Urinary bladder (tissue), 4 donors: Measurements from ENCODE around the gene URB2. TPM values are rescaled to one million over a fixed set of nuclear protein-coding genes. Genes with fewer than 3 reads are reported as not detected.
"Not testable (repeated sequence)": the region's sequence is repeated elsewhere in the genome, so short reads cannot be mapped to it uniquely, and the experiment has no call there.

ENCODE experiments used
- DNase-seq: peaks from one replicate; pipeline ENCODE4 v3.0.0-alpha.2; 2015; ENCODE audit errors: extremely low spot score
- H3K27ac ChIP-seq: one replicate; pipeline ENCODE4 v1.5.1; 2013; ENCODE audit warnings: low read depth, mild to moderate bottlenecking, moderate library complexity
- H3K36me3 ChIP-seq: one replicate; pipeline ENCODE4 v1.6.1; 2013; ENCODE audit warnings: mild to moderate bottlenecking, moderate library complexity; ENCODE audit not compliant: insufficient read depth
- H3K4me1 ChIP-seq: one replicate; pipeline ENCODE4 v1.6.1; 2013; ENCODE audit warnings: mild to moderate bottlenecking, moderate library complexity; ENCODE audit not compliant: insufficient read depth
- H3K4me3 ChIP-seq: one replicate; pipeline ENCODE4 v1.5.1; 2013; ENCODE audit warnings: low read depth, low read length
- WGBS: extraction: QIAGEN DNeasy Blood & Tissue Kit; methylation state at CpG from one replicate; pipeline ENCODE4 v1.1.7; 2013; 5-methylcytosine and 5-hydroxymethylcytosine counted together
- polyA plus RNA-seq: library from polyadenylated mRNA; stranded (reverse); fragments of 200-250 nt; gene quantifications from one replicate; pipeline ENCODE4 v1.2.3, GENCODE V29; 2013
- total RNA-seq: library from RNA; depleted of rRNA; stranded (reverse); fragments of >200 nt; gene quantifications from one replicate; pipeline ENCODE4 v1.2.3, GENCODE V29; 2014
- donor health status: healthy with polysubstance abuse.
- donor health status: healthy.

The URB2 gene
- total and polyA plus RNA-seq, 2 donors: 4.0 to 8.0 TPM

DNA sequence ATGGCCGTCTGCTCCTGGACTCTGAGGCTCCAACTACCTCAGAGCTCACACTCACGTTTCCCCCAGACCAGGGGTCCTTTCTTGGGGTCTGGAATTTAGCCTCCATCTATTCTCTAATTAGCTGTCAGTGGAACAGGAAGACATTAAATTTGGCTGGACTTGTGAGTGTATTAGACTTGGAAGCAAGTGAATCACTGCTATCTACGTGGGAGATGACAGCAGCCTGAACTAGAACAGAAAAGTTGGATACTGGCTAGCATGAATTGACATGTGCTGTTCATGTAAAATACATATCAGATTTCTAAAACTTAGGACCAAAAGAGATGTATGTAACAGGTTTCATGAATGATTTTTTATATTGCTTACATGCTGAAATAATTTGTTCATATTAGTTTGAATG, 28.2 kb upstream of the URB2 start:
- Histone ChIP-seq H3K27ac (peak overlapping the region; percentile 42), H3K36me3 (peaks cover 5% of the 10 kb centered on the region), H3K4me1 (no peaks in the 10 kb centered on the region), H3K4me3 (no peak overlapping the region)
- no peak for DNase-seq
- WGBS: 47% methylated on average over 3 of the region's 3 CpGs

DNA sequence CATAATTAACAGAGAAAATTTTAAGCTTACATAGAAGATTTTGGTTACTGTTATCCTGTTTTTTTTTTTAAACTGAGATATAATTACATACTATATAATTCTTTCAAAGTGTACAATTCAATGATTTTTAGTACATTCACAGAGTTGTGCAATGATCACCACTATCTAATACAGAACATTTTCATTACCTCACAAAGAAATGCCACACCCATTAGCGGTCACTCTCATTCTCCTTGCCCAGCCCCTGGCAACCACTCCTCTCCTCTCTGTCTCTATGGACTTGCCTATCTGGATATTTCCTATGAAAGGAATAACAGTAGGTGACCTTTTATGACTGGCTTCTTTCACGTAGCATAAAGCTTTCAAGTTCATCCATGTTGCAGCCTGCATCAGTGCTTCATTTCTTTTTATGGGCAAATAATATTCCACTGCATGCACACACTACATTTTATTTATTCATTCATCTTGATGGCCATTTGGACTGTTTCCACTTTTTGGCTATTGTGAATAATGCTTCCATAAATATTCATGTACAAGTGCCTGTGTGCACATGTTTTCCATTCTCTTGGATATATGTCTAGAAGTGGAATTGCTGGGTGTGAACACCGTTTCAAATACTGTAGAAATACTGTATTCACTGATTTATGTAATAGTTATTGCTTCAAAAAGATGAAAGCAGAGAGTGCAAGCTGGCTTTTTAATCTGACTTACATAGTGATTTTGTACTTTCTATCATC, 26.7 kb upstream of the URB2 start:
- no peaks in the 10 kb centered on the region for H3K4me1 ChIP-seq
- H3K36me3 ChIP-seq: peaks cover 3% of the 10 kb centered on the region

DNA sequence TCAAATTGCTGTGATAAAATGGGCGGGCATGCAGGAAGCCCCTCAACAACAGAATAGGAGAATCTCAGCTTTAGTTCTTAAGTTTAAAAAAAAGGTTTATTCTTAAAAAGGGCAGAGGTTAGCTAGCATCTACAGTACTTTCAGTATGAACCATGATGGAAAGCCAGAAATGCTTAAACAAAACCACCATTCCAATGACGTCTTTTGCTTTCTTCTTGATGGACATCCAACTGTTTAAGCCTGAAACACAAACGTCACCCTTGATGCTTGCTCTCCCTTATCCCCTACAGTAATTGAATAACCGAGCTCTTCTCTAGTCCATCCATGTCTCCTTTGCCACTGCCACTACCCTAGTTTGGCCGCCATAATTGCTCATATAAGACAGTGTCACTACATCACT, 25.8 kb upstream of the URB2 start:
- DNase-seq: no peak
- H3K4me1 ChIP-seq: no peaks in the 10 kb centered on the region
- H3K27ac ChIP-seq: no peak overlapping the region
- 92% methylated on average over 5 of the region's 5 CpGs for WGBS
- peaks cover 2% of the 10 kb centered on the region for H3K36me3 ChIP-seq
- H3K4me3 ChIP-seq: no peak overlapping the region

More for the DNA sequence above, 26.7 kb upstream of the URB2 start:
- WGBS: 87% methylated on average over 3 of the region's 3 CpGs
- Histone ChIP-seq H3K4me3 (no peak overlapping the region), H3K27ac (no peak overlapping the region)
- no peak for DNase-seq

DNA sequence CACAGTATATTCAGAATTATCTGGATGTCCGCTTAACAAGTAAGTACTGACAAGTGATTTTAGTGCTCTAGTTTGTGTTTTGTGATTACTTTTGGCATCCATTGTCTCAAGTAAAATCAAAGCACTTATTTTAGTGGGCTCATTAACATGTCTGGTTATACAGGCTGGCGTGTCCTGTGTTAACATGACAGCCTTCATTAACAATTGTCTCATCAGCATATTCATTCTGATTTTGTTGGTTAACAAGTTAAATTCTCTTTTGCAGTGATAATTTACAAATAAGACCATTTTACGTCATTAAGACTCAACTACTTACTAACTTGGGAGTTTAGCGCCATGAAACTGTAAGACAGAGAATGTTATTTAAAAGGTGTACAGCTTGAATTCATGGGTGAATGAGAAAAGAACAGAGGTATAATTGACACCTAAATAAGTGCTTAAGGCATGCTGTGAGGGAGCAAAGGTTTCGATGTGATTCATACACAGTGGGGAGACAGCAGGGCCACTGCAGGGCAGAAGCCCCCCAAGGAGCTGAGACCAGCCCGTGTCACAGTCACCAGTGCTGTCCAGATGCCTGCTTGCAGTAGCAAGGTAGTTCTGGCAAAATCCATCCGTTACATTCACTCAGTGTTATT, 22.6 kb upstream of the URB2 start:
- WGBS: 90% methylated on average over 7 of the region's 7 CpGs
- H3K36me3 ChIP-seq: peaks cover 2% of the 10 kb centered on the region

GRCh38 chr1:229607370-229607769, 18.7 kb upstream of the URB2 start:
- Histone ChIP-seq H3K4me3 (no peak overlapping the region), H3K36me3 (peaks cover 7% of the 10 kb centered on the region), H3K4me1 (no peaks in the 10 kb centered on the region), H3K27ac (no peak overlapping the region)
- DNase-seq: no peak
- 91% methylated on average over 2 of the region's 2 CpGs for WGBS

More for the DNA sequence above, 22.6 kb upstream of the URB2 start:
- Histone ChIP-seq H3K4me3 (no peak overlapping the region), H3K4me1 (no peaks in the 10 kb centered on the region), H3K27ac (no peak overlapping the region)
- no peak for DNase-seq

- Histone ChIP-seq H3K36me3 (peaks cover 7% of the 10 kb centered on the region), H3K4me3 (no peak overlapping the region), H3K4me1 (no peaks in the 10 kb centered on the region), H3K27ac (no peak overlapping the region)
- no peak for DNase-seq
- WGBS: 97% methylated on average over 2 of the region's 2 CpGs
Measured at GRCh38 chr1:229608590-229608989, 17.5 kb upstream of the URB2 start.

DNA sequence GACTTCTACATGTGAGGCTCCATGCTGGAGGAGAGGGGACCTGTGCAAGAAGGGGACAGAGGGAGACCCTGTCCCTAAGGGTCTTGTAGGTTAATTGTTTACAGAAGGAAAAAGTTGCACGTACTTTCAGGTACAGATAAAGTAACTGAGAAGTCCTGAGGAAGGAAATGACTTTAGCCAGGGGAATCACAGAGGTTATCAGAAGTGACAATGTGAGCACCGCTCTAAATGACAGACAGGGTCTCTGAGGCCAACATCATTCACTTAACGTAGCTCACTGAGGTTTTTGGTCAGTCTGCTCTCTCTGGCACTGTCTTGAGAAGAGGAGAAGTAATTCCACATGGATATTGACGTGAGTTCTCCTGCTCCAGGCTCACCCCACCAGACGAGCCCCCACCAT, 12.1 kb upstream of the URB2 start:
- 83% methylated on average over 5 of the region's 5 CpGs for WGBS

DNA sequence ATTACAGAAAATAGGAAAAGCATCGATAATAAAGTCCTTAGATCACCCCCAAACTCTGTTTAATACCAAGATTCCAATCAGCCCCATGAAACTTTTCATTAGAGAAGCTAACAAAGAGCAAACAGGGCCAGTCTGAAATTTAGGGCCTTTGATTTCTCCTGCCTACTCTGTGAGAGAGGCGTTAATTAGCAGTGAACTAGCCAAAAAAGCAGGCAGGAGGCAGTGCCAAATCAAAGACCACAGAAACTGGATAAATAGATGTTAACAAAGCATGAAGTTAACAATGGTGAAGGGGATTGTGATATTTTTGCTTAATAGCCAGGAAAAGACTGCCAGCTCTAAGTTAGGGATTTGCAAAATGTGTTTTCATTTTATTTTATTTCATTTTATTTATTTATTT, 11.3 kb upstream of the URB2 start:
- Histone ChIP-seq H3K4me3 (no peak overlapping the region), H3K36me3 (peaks cover 4% of the 10 kb centered on the region), H3K4me1 (no peaks in the 10 kb centered on the region), H3K27ac (no peak overlapping the region)
- 98% methylated on average over 2 of the region's 2 CpGs for WGBS
- DNase-seq: no peak

More for the DNA sequence above, 12.1 kb upstream of the URB2 start:
- Histone ChIP-seq H3K27ac (no peak overlapping the region), H3K4me3 (no peak overlapping the region), H3K4me1 (no peaks in the 10 kb centered on the region), H3K36me3 (peaks cover 4% of the 10 kb centered on the region)
- no peak for DNase-seq

- no peak for DNase-seq
- H3K36me3 ChIP-seq: no peaks in the 10 kb centered on the region
- H3K27ac ChIP-seq: no peak overlapping the region
- H3K4me3 ChIP-seq: no peak overlapping the region
- no peaks in the 10 kb centered on the region for H3K4me1 ChIP-seq
- 82% methylated on average over 11 of the region's 11 CpGs for WGBS
Measured at GRCh38 chr1:229617351-229618100, 8.5 kb upstream of the URB2 start.

GRCh38 chr1:229619002-229619401, 7.0 kb upstream of the URB2 start:
- H3K27ac ChIP-seq: no peak overlapping the region
- no peaks in the 10 kb centered on the region for H3K4me1 ChIP-seq
- H3K4me3 ChIP-seq: no peak overlapping the region
- DNase-seq: no peak
- H3K36me3 ChIP-seq: no peaks in the 10 kb centered on the region

GRCh38 chr1:229619614-229620013, 6.4 kb upstream of the URB2 start:
- 85% methylated on average over 5 of the region's 5 CpGs for WGBS
- no peaks in the 10 kb centered on the region for H3K4me1 ChIP-seq
- H3K4me3 ChIP-seq: no peak overlapping the region
- DNase-seq: no peak
- H3K27ac ChIP-seq: no peak overlapping the region
- H3K36me3 ChIP-seq: no peaks in the 10 kb centered on the region

- Histone ChIP-seq H3K4me1 (no peaks in the 10 kb centered on the region), H3K4me3 (no peak overlapping the region), H3K36me3 (no peaks in the 10 kb centered on the region), H3K27ac (no peak overlapping the region)
- WGBS: 63% methylated on average over 3 of the region's 3 CpGs
- DNase-seq: no peak
Measured at GRCh38 chr1:229620876-229621275, 5.2 kb upstream of the URB2 start.

DNA sequence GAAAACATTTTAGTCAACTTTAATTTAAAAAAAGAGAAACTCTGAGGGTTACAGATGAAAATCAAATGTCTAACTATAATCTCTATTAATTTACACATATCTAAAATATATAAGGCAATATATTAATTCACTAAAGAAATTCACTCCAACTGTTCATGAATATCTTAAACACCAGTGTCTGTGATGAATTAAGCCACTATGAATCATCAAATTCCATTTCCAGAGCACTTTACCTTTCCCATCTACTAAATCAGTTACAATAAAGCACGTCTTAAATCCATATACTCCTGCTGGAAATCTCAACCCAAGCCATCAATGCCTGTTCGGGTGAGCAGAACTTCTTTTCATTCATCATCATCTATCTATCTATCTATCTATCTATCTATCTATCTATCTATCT, 4.4 kb upstream of the URB2 start:
- no peak for DNase-seq
- WGBS: 80% methylated on average over 2 of the region's 2 CpGs
- no peaks in the 10 kb centered on the region for H3K4me1 ChIP-seq

GRCh38 chr1:229622641-229623120, 3.4 kb upstream of the URB2 start:
- WGBS: 77% methylated on average over 10 of the region's 10 CpGs
- not testable (repeated sequence) for H3K4me3 ChIP-seq, H3K4me1 ChIP-seq, H3K36me3 ChIP-seq, DNase-seq, H3K27ac ChIP-seq

More for the DNA sequence above, 4.4 kb upstream of the URB2 start:
- Histone ChIP-seq H3K27ac (no peak overlapping the region), H3K4me3 (no peak overlapping the region), H3K36me3 (no peaks in the 10 kb centered on the region)
